NB4 (cell line): ENCODE data around the gene CCDC88B.

ENCODE experiments used
- MAX ChIP-seq: IDR thresholded peaks from 2 replicates; pipeline ENCODE4 v1.6.1; 2011; ENCODE audit warnings: low read depth, low read length
- POLR2A ChIP-seq: IDR thresholded peaks from 2 replicates; pipeline ENCODE4 v1.6.1; 2011; ENCODE audit warnings: mild to moderate bottlenecking; ENCODE audit not compliant: insufficient read length; ENCODE audit errors: extremely low read depth
- TF ChIP-seq, protein P1 (sequence below): IDR thresholded peaks from one replicate; pipeline ENCODE4 v1.5.1; 2012; ENCODE audit warnings: low read depth, low read length

- TF ChIP-seq, protein P1, sequence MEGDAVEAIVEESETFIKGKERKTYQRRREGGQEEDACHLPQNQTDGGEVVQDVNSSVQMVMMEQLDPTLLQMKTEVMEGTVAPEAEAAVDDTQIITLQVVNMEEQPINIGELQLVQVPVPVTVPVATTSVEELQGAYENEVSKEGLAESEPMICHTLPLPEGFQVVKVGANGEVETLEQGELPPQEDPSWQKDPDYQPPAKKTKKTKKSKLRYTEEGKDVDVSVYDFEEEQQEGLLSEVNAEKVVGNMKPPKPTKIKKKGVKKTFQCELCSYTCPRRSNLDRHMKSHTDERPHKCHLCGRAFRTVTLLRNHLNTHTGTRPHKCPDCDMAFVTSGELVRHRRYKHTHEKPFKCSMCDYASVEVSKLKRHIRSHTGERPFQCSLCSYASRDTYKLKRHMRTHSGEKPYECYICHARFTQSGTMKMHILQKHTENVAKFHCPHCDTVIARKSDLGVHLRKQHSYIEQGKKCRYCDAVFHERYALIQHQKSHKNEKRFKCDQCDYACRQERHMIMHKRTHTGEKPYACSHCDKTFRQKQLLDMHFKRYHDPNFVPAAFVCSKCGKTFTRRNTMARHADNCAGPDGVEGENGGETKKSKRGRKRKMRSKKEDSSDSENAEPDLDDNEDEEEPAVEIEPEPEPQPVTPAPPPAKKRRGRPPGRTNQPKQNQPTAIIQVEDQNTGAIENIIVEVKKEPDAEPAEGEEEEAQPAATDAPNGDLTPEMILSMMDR = no peak
- TF ChIP-seq POLR2A = no peak
- no peak for TF ChIP-seq MAX
These were observed 42.2 kb upstream of the CCDC88B start for GRCh38 chr11:64297699-64298358.
